ENCODE measurements around the gene MYO9A. TPM values are rescaled to one million over a fixed set of nuclear protein-coding genes. Genes with fewer than 3 reads are reported as not detected.

MYO9A gene
- total and polyA plus RNA-seq, 5 donors from 2014 or later, result 8.3 to 32.3 (median 11.5) TPM

GRCh38 chr15:71934446-71934845 lies 183.5 kb downstream of the MYO9A start:
- Histone ChIP-seq H3K27me3 (ENCODE audit: control insufficient read depth, insufficient read depth, low read length) (no peaks in the 10 kb centered on the region), H3K36me3 (ENCODE audit: control insufficient read depth, insufficient read depth, low read length) (peaks cover 42% of the 10 kb centered on the region), H3K27ac (ENCODE audit: insufficient read depth, low read length, poor library complexity, severe bottlenecking) (no peak overlapping the region), H3K4me1 (ENCODE audit: control insufficient read depth, insufficient read depth, low read length, poor library complexity, severe bottlenecking) (no peaks in the 10 kb centered on the region), H3K4me3 (ENCODE audit: low read depth, low read length) (no peak overlapping the region), H3K9me3 (ENCODE audit: control insufficient read depth in 2 of 2, low read length in 2 of 2) (peaks cover 22% of the 10 kb centered on the region in 2 experiments)
- no peak for DNase-seq
- H3K9me3 Mint-ChIP-seq, result peaks cover 0 to 19% (median 7%) of the 10 kb centered on the region in 7 donors
- no peaks in the 10 kb centered on the region for H3K27me3 Mint-ChIP-seq
- no peak overlapping the region for H3K4me3 Mint-ChIP-seq
- no peak for ATAC-seq (ENCODE audit: low read depth in 2 of 2)
- H3K4me1 Mint-ChIP-seq, result no peaks in the 10 kb centered on the region
- H3K36me3 Mint-ChIP-seq, result peaks cover 67% of the 10 kb centered on the region
- H3K27ac Mint-ChIP-seq, result no peak overlapping the region

GRCh38 chr15:71932689-71933088 lies 185.3 kb downstream of the MYO9A start:
- Histone ChIP-seq H3K4me3 (ENCODE audit: low read depth, low read length) (no peak overlapping the region), H3K4me1 (ENCODE audit: control insufficient read depth, insufficient read depth, low read length, poor library complexity, severe bottlenecking) (no peaks in the 10 kb centered on the region), H3K27ac (ENCODE audit: insufficient read depth, low read length, poor library complexity, severe bottlenecking) (no peak overlapping the region), H3K9me3 (ENCODE audit: control insufficient read depth in 2 of 2, low read length in 2 of 2) (peaks cover 22% of the 10 kb centered on the region in 2 experiments), H3K27me3 (ENCODE audit: control insufficient read depth, insufficient read depth, low read length) (no peaks in the 10 kb centered on the region), H3K36me3 (ENCODE audit: control insufficient read depth, insufficient read depth, low read length) (peaks cover 42% of the 10 kb centered on the region)
- no peak overlapping the region for H3K4me3 Mint-ChIP-seq
- DNase-seq (no peak), ATAC-seq (ENCODE audit: low read depth in 2 of 2) (no peak)
- H3K27ac Mint-ChIP-seq, result no peak overlapping the region
- peaks cover 59% of the 10 kb centered on the region for H3K36me3 Mint-ChIP-seq
- H3K9me3 Mint-ChIP-seq, result peaks cover 0 to 19% (median 7%) of the 10 kb centered on the region in 7 donors
- H3K4me1 Mint-ChIP-seq, result no peaks in the 10 kb centered on the region
- no peaks in the 10 kb centered on the region for H3K27me3 Mint-ChIP-seq

GRCh38 chr15:71931261-71931660 lies 186.7 kb downstream of the MYO9A start:
- Histone ChIP-seq H3K9me3 (ENCODE audit: control insufficient read depth in 2 of 2, low read length in 2 of 2) (peaks cover 22% of the 10 kb centered on the region in 2 experiments), H3K27ac (ENCODE audit: insufficient read depth, low read length, poor library complexity, severe bottlenecking) (no peak overlapping the region), H3K27me3 (ENCODE audit: control insufficient read depth, insufficient read depth, low read length) (no peaks in the 10 kb centered on the region), H3K4me3 (ENCODE audit: low read depth, low read length) (no peak overlapping the region), H3K36me3 (ENCODE audit: control insufficient read depth, insufficient read depth, low read length) (peaks cover 42% of the 10 kb centered on the region), H3K4me1 (ENCODE audit: control insufficient read depth, insufficient read depth, low read length, poor library complexity, severe bottlenecking) (no peaks in the 10 kb centered on the region)
- Mint-ChIP-seq H3K4me1 (no peaks in the 10 kb centered on the region), H3K4me3 (no peak overlapping the region), H3K9me3 (peaks cover 0 to 19% (median 7%) of the 10 kb centered on the region in 7 donors), H3K36me3 (peaks cover 52% of the 10 kb centered on the region), H3K27ac (no peak overlapping the region), H3K27me3 (no peaks in the 10 kb centered on the region)
- DNase-seq, result no peak
- ATAC-seq (ENCODE audit: low read depth in 2 of 2), result no peak

GRCh38 chr15:71925145-71925544 lies 192.8 kb downstream of the MYO9A start:
- DNase-seq (no peak), ATAC-seq (ENCODE audit: low read depth in 2 of 2) (no peak)
- Mint-ChIP-seq H3K4me1 (no peaks in the 10 kb centered on the region), H3K27ac (no peak overlapping the region), H3K27me3 (no peaks in the 10 kb centered on the region), H3K9me3 (peaks cover 0 to 5% (median 0%) of the 10 kb centered on the region in 7 donors), H3K4me3 (no peak overlapping the region), H3K36me3 (peaks cover 5% of the 10 kb centered on the region)
- Histone ChIP-seq H3K4me1 (ENCODE audit: control insufficient read depth, insufficient read depth, low read length, poor library complexity, severe bottlenecking) (no peaks in the 10 kb centered on the region), H3K36me3 (ENCODE audit: control insufficient read depth, insufficient read depth, low read length) (no peaks in the 10 kb centered on the region), H3K9me3 (ENCODE audit: control insufficient read depth in 2 of 2, low read length in 2 of 2) (peaks cover 0 to 2% of the 10 kb centered on the region in 2 experiments), H3K27ac (ENCODE audit: insufficient read depth, low read length, poor library complexity, severe bottlenecking) (no peak overlapping the region), H3K4me3 (ENCODE audit: low read depth, low read length) (no peak overlapping the region), H3K27me3 (ENCODE audit: control insufficient read depth, insufficient read depth, low read length) (no peaks in the 10 kb centered on the region)

GRCh38 chr15:71921191-71921590 lies 196.8 kb downstream of the MYO9A start:
- H3K27me3 Mint-ChIP-seq, result no peaks in the 10 kb centered on the region
- no peaks in the 10 kb centered on the region for H3K36me3 ChIP-seq (ENCODE audit: control insufficient read depth, insufficient read depth, low read length)
- H3K4me1 ChIP-seq (ENCODE audit: control insufficient read depth, insufficient read depth, low read length, poor library complexity, severe bottlenecking), result no peaks in the 10 kb centered on the region
- H3K27ac ChIP-seq (ENCODE audit: insufficient read depth, low read length, poor library complexity, severe bottlenecking), result no peak overlapping the region
- no peaks in the 10 kb centered on the region for H3K27me3 ChIP-seq (ENCODE audit: control insufficient read depth, insufficient read depth, low read length)
- peaks cover 11% of the 10 kb centered on the region for H3K36me3 Mint-ChIP-seq
- peaks cover 0 to 1% (median 0%) of the 10 kb centered on the region in 7 donors for H3K9me3 Mint-ChIP-seq
- H3K4me3 ChIP-seq (ENCODE audit: low read depth, low read length), result no peak overlapping the region
- no peak overlapping the region for H3K27ac Mint-ChIP-seq
- H3K4me3 Mint-ChIP-seq, result no peak overlapping the region
- no peaks in the 10 kb centered on the region for H3K9me3 ChIP-seq (ENCODE audit: control insufficient read depth in 2 of 2, low read length in 2 of 2)
- DNase-seq, result no peak
- no peak for ATAC-seq (ENCODE audit: low read depth in 2 of 2)
- H3K4me1 Mint-ChIP-seq, result no peaks in the 10 kb centered on the region

- Mint-ChIP-seq H3K36me3 (peaks cover 14% of the 10 kb centered on the region), H3K27me3 (no peaks in the 10 kb centered on the region), H3K27ac (no peak overlapping the region), H3K4me1 (no peaks in the 10 kb centered on the region), H3K9me3 (peaks cover 0 to 1% (median 0%) of the 10 kb centered on the region in 7 donors), H3K4me3 (no peak overlapping the region)
- Histone ChIP-seq H3K27ac (ENCODE audit: insufficient read depth, low read length, poor library complexity, severe bottlenecking) (no peak overlapping the region), H3K9me3 (ENCODE audit: control insufficient read depth in 2 of 2, low read length in 2 of 2) (no peaks in the 10 kb centered on the region), H3K4me3 (ENCODE audit: low read depth, low read length) (no peak overlapping the region), H3K4me1 (ENCODE audit: control insufficient read depth, insufficient read depth, low read length, poor library complexity, severe bottlenecking) (no peaks in the 10 kb centered on the region), H3K36me3 (ENCODE audit: control insufficient read depth, insufficient read depth, low read length) (no peaks in the 10 kb centered on the region), H3K27me3 (ENCODE audit: control insufficient read depth, insufficient read depth, low read length) (no peaks in the 10 kb centered on the region)
- DNase-seq (no peak), ATAC-seq (ENCODE audit: low read depth in 2 of 2) (no peak)
Measured at GRCh38 chr15:71920573-71920972, 197.4 kb downstream of the MYO9A start.

- Mint-ChIP-seq H3K4me3 (no peak overlapping the region), H3K27ac (no peak overlapping the region), H3K36me3 (peaks cover 32% of the 10 kb centered on the region), H3K9me3 (peaks cover 0 to 2% (median 0%) of the 10 kb centered on the region in 7 donors), H3K27me3 (no peaks in the 10 kb centered on the region), H3K4me1 (peaks cover 0 to 6% (median 1%) of the 10 kb centered on the region in 4 donors)
- Histone ChIP-seq H3K4me1 (ENCODE audit: control insufficient read depth, insufficient read depth, low read length, poor library complexity, severe bottlenecking) (no peaks in the 10 kb centered on the region), H3K27ac (ENCODE audit: insufficient read depth, low read length, poor library complexity, severe bottlenecking) (no peak overlapping the region), H3K4me3 (ENCODE audit: low read depth, low read length) (no peak overlapping the region), H3K27me3 (ENCODE audit: control insufficient read depth, insufficient read depth, low read length) (no peaks in the 10 kb centered on the region), H3K36me3 (ENCODE audit: control insufficient read depth, insufficient read depth, low read length) (peaks cover 1% of the 10 kb centered on the region), H3K9me3 (ENCODE audit: control insufficient read depth in 2 of 2, low read length in 2 of 2) (no peaks in the 10 kb centered on the region)
- DNase-seq, result no peak
- no peak for ATAC-seq (ENCODE audit: low read depth in 2 of 2)
Measured at GRCh38 chr15:71916834-71917233, 201.1 kb downstream of the MYO9A start.

- Histone ChIP-seq H3K9me3 (ENCODE audit: control insufficient read depth in 2 of 2, low read length in 2 of 2) (no peaks in the 10 kb centered on the region), H3K4me1 (ENCODE audit: control insufficient read depth, insufficient read depth, low read length, poor library complexity, severe bottlenecking) (no peaks in the 10 kb centered on the region), H3K27ac (ENCODE audit: insufficient read depth, low read length, poor library complexity, severe bottlenecking) (no peak overlapping the region), H3K27me3 (ENCODE audit: control insufficient read depth, insufficient read depth, low read length) (no peaks in the 10 kb centered on the region), H3K36me3 (ENCODE audit: control insufficient read depth, insufficient read depth, low read length) (peaks cover 1% of the 10 kb centered on the region), H3K4me3 (ENCODE audit: low read depth, low read length) (no peak overlapping the region)
- DNase-seq (no peak), ATAC-seq (ENCODE audit: low read depth in 2 of 2) (no peak)
- H3K4me3 Mint-ChIP-seq, result peak overlapping the region in 1 of 4 donors; percentile 10
- peaks cover 36% of the 10 kb centered on the region for H3K36me3 Mint-ChIP-seq
- peaks cover 0 to 6% (median 1%) of the 10 kb centered on the region in 4 donors for H3K4me1 Mint-ChIP-seq
- H3K27me3 Mint-ChIP-seq, result no peaks in the 10 kb centered on the region
- H3K27ac Mint-ChIP-seq, result no peak overlapping the region
- peaks cover 0 to 2% (median 0%) of the 10 kb centered on the region in 7 donors for H3K9me3 Mint-ChIP-seq
Measured at GRCh38 chr15:71914092-71914491, 203.9 kb downstream of the MYO9A start.
